A549 (cell line): ENCODE data around the gene TMEM232. TPM values are rescaled to one million over a fixed set of nuclear protein-coding genes. Genes with fewer than 3 reads are reported as not detected.

Experiments used
- ATAC-seq, 2 experiments: fragments of 200-7000 bp in 1 of 2; fragments of >200 bp in 1 of 2; cut with Nextera tagmentation in 1 of 2; cut with Tn5 transposase in 1 of 2; 3 replicates each; pipeline versions ENCODE4 v1.8.0 to v1.9.1; 2018 to 2020; ENCODE audit warnings: mild to moderate bottlenecking in 1 of 2, moderate library complexity in 1 of 2
- CTCF ChIA-PET: fragments of 300-600 bp; sonication (Branson Sonifier 250); formaldehyde crosslinking; extraction: SDS; loops from one replicate; lab custom pipeline; 2021; ENCODE audit warnings: antibody characterized with exemption, inconsistent platforms; lab: Yijun Ruan, JAX
- POLR2A ChIA-PET: fragments of 350-600 bp; formaldehyde crosslinking; extraction: SDS; loops from one replicate; lab custom pipeline; 2021; ENCODE audit warnings: antibody characterized with exemption, inconsistent platforms; lab: Yijun Ruan, JAX
- DNase-seq, 2 experiments: peaks; one replicate each; pipeline versions ENCODE4 v3.0.0 to v3.0.0-alpha.2; 2011 to 2016; ENCODE audit warnings: low read depth in 1 of 2, low spot score in 1 of 2
- FAIRE-seq: peaks from 2 replicates; lab custom pipeline; 2011; peaks lifted over from hg19 to GRCh38; lab: Jason Lieb, UNC
- H3K27ac ChIP-seq, 2 experiments: fragments of >200 bp; sonication (Bioruptor Twin); formaldehyde crosslinking; 3 replicates each; pipeline ENCODE4 v1.5.1; 2016 to 2017
- H3K4me1 ChIP-seq: fragments of >200 bp; sonication (Bioruptor Twin); formaldehyde crosslinking; 3 replicates; pipeline ENCODE4 v1.6.1; 2016
- H3K4me2 ChIP-seq: fragments of >200 bp; sonication (Bioruptor Twin); formaldehyde crosslinking; 3 replicates; pipeline ENCODE4 v1.6.1; 2016
- H3K4me3 ChIP-seq: fragments of >200 bp; sonication (Bioruptor Twin); formaldehyde crosslinking; 3 replicates; pipeline ENCODE4 v1.5.1; 2016
- H3K9me3 ChIP-seq: fragments of >200 bp; sonication (Bioruptor Twin); formaldehyde crosslinking; 3 replicates; pipeline ENCODE4 v1.6.1; 2016
- BCL3 ChIP-seq: fragments of >200 bp; sonication (Bioruptor Twin); formaldehyde crosslinking; IDR thresholded peaks from 3 replicates; pipeline ENCODE4 v1.6.1; 2016
- BHLHE40 ChIP-seq: IDR thresholded peaks from 2 replicates; pipeline ENCODE4 v1.6.1; 2012; ENCODE audit warnings: low read depth, low read length, inconsistent platforms
- CEBPB ChIP-seq, 2 experiments: fragments of >200 bp in 1 of 2; sonication (Bioruptor Twin) in 1 of 2; formaldehyde crosslinking in 1 of 2; IDR thresholded peaks; 2 replicates each; pipeline ENCODE4 v1.6.1; 2012 to 2016
- CTCF ChIP-seq: fragments of >200 bp; sonication (Bioruptor Twin); formaldehyde crosslinking; IDR thresholded peaks from 3 replicates; pipeline ENCODE4 v1.5.1; 2016
- E2F6 ChIP-seq: IDR thresholded peaks from 2 replicates; pipeline ENCODE4 v1.6.1; 2012; ENCODE audit warnings: low read depth, borderline replicate concordance
- EP300 ChIP-seq, 2 experiments: fragments of >200 bp; sonication (Bioruptor Twin); formaldehyde crosslinking; IDR thresholded peaks; 2 replicates in 1 of 2; 3 replicates in 1 of 2; pipeline ENCODE4 v1.6.1; 2016 to 2017
- ESRRA ChIP-seq: fragments of 150-350 bp; IDR thresholded peaks from 2 replicates; pipeline ENCODE4 v1.6.1; 2014; ENCODE audit warnings: mild to moderate bottlenecking, low read length, borderline replicate concordance
- FOSB ChIP-seq: fragments of 250-450 bp; sonication (Bioruptor Pico); IDR thresholded peaks from 2 replicates; pipeline ENCODE4 v1.5.0; 2020; ENCODE audit warnings: mild to moderate bottlenecking, moderate library complexity
- FOSL2 ChIP-seq, 2 experiments: fragments of 450-650 bp in 1 of 2; fragments of >200 bp in 1 of 2; sonication (Bioruptor Twin) in 1 of 2; formaldehyde crosslinking; IDR thresholded peaks; 2 replicates each; pipeline versions ENCODE4 v1.5.0 to v1.6.1; 2016 to 2020; ENCODE audit warnings: mild to moderate bottlenecking in 1 of 2, moderate library complexity in 1 of 2
- FOXS1 ChIP-seq: fragments of 250-450 bp; sonication (Bioruptor Pico); IDR thresholded peaks from 2 replicates; pipeline ENCODE4 v1.5.0; 2020; ENCODE audit warnings: mild to moderate bottlenecking, moderate library complexity
- HES2 ChIP-seq: fragments of >200 bp; sonication (Bioruptor Twin); formaldehyde crosslinking; IDR thresholded peaks from 2 replicates; pipeline ENCODE4 v1.6.1; 2016
- HEYL ChIP-seq: fragments of 250-450 bp; sonication (Bioruptor Pico); IDR thresholded peaks from 2 replicates; pipeline ENCODE4 v1.8.0; 2021; ENCODE audit warnings: mild to moderate bottlenecking, moderate library complexity
- HOXB13 ChIP-seq: fragments of 250-450 bp; sonication (Bioruptor Pico); IDR thresholded peaks from 2 replicates; pipeline ENCODE4 v1.5.0; 2020; ENCODE audit warnings: low read depth, mild to moderate bottlenecking, moderate library complexity
- JUN ChIP-seq, 2 experiments: fragments of >200 bp; sonication (Bioruptor Twin); formaldehyde crosslinking; IDR thresholded peaks; 2 replicates in 1 of 2; 3 replicates in 1 of 2; pipeline ENCODE4 v1.6.1; 2016 to 2017
- JUNB ChIP-seq: fragments of >200 bp; sonication (Bioruptor Twin); formaldehyde crosslinking; IDR thresholded peaks from 2 replicates; pipeline ENCODE4 v1.6.1; 2016
- MAFK ChIP-seq: fragments of 450-650 bp; IDR thresholded peaks from 2 replicates; pipeline ENCODE4 v1.6.1; 2014; ENCODE audit not compliant: partially characterized antibody
- MAX ChIP-seq: IDR thresholded peaks from 2 replicates; pipeline ENCODE4 v1.6.1; 2012
- MYC ChIP-seq: IDR thresholded peaks from 2 replicates; pipeline ENCODE4 v1.6.1; 2012; ENCODE audit warnings: mild to moderate bottlenecking, inconsistent platforms, low read length, improper control_type of control experiment, borderline replicate concordance
- NFE2L2 ChIP-seq: fragments of 150-350 bp; conservative IDR thresholded peaks from 2 replicates; pipeline ENCODE4 v1.6.1; 2014; ENCODE audit warnings: low read length
- PHF8 ChIP-seq: fragments of 200-600 bp; sonication (generic); IDR thresholded peaks from 2 replicates; pipeline ENCODE4 v1.6.1; 2016; ENCODE audit warnings: low read depth, mild to moderate bottlenecking, antibody characterized with exemption, moderate library complexity, borderline replicate concordance
- POLR2A ChIP-seq: IDR thresholded peaks from 2 replicates; pipeline ENCODE4 v1.6.1; 2012; ENCODE audit warnings: mild to moderate bottlenecking, low read length
- REST ChIP-seq: fragments of 200-600 bp; sonication (generic); IDR thresholded peaks from 2 replicates; pipeline ENCODE4 v1.6.1; 2016; ENCODE audit warnings: antibody characterized with exemption, mild to moderate bottlenecking, moderate library complexity
- RFX5 ChIP-seq: fragments of 450-650 bp; IDR thresholded peaks from 2 replicates; pipeline ENCODE4 v1.7.1; 2014; ENCODE audit warnings: antibody characterized with exemption, mild to moderate bottlenecking, moderate library complexity
- SMC3 ChIP-seq: fragments of >200 bp; sonication (Bioruptor Twin); formaldehyde crosslinking; IDR thresholded peaks from 3 replicates; pipeline ENCODE4 v1.6.1; 2018; ENCODE audit warnings: inconsistent platforms
- SREBF2 ChIP-seq: fragments of 450-650 bp; IDR thresholded peaks from 2 replicates; pipeline ENCODE4 v1.6.1; 2014; ENCODE audit warnings: mild to moderate bottlenecking, moderate library complexity
- TP53 ChIP-seq: fragments of 250-450 bp; sonication (Bioruptor Pico); IDR thresholded peaks from 2 replicates; pipeline ENCODE4 v1.5.0; 2021; ENCODE audit warnings: mild to moderate bottlenecking, moderate library complexity
- ZFP36 ChIP-seq: fragments of 450-650 bp; IDR thresholded peaks from 2 replicates; pipeline ENCODE4 v1.6.1; 2014; ENCODE audit warnings: borderline replicate concordance; ENCODE audit not compliant: partially characterized antibody
- ZNF302 ChIP-seq: fragments of 250-450 bp; sonication (Bioruptor Pico); IDR thresholded peaks from 2 replicates; pipeline ENCODE4 v1.9.0; 2021; ENCODE audit warnings: inconsistent platforms, mild to moderate bottlenecking, moderate library complexity
- WGBS: methylation state at CpG from one replicate; pipeline ENCODE4 v1.1.6; 2017; ENCODE audit errors: missing lambda C conversion rate; 5-methylcytosine and 5-hydroxymethylcytosine counted together
- polyA plus RNA-seq, 4 experiments: library from polyadenylated mRNA; depleted of rRNA in 3 of 4; stranded (reverse); fragments of >200 nt; fragmentation: RNase III in 1 of 4; extraction: RNeasy Plus Mini Kit Qiagen cat#74134 plus additional on column Dnase treatment in 1 of 4; gene quantifications; 2 replicates in 3 of 4; 3 replicates in 1 of 4; pipeline ENCODE4 v1.2.3, GENCODE V29; 2011 to 2017

Gene TMEM232
- polyA plus RNA-seq, 2 of the 4 experiments (the other 2 are of a cell fraction): 0.12 to 0.39 TPM

- no peak for TF ChIP-seq BCL3
- TF ChIP-seq ESRRA: no peak
- TF ChIP-seq FOXS1 (CRISPR knock-in tag): no peak
- TF ChIP-seq SMC3: no peak
Observed at GRCh38 chr5:110439296-110439695, 287.2 kb downstream of the TMEM232 start (continued).

GRCh38 chr5:110435207-110435606 is 291.3 kb downstream of the TMEM232 start:
- 2% methylated on average over 2 of the region's 2 CpGs for WGBS

GRCh38 chr5:110431603-110432002 is 294.9 kb downstream of the TMEM232 start:
- FAIRE-seq: no peak
- H3K4me2 ChIP-seq: no peak overlapping the region
- H3K4me3 ChIP-seq: no peak overlapping the region
- no peaks in the 10 kb centered on the region for H3K4me1 ChIP-seq
- ChIA-PET CTCF (no interaction called here), POLR2A (no interaction called here)
- no peak overlapping the region for H3K27ac ChIP-seq
- DNase-seq: no peak
- no peak for ATAC-seq
- no peaks in the 10 kb centered on the region for H3K9me3 ChIP-seq
- TF ChIP-seq CTCF: no peak
- TF ChIP-seq MYC: no peak
- TF ChIP-seq SREBF2: no peak
- TF ChIP-seq BHLHE40: no peak
- no peak for TF ChIP-seq HOXB13 (CRISPR knock-in tag)
- TF ChIP-seq ZNF302 (CRISPR knock-in tag): no peak
- no peak for TF ChIP-seq POLR2A
- TF ChIP-seq NFE2L2: no peak
- TF ChIP-seq FOSL2 (IDR thresholded peaks at IDR 0.05): no peak
- TF ChIP-seq FOSL2 (CRISPR knock-in tag; IDR thresholded peaks at IDR 0.05): no peak
- TF ChIP-seq MAFK: no peak
- no peak for TF ChIP-seq JUNB
- no peak for TF ChIP-seq EP300 (IDR thresholded peaks at IDR 0.05)
- no peak for TF ChIP-seq E2F6
- TF ChIP-seq TP53: no peak
- no peak for TF ChIP-seq SMC3
- no peak for TF ChIP-seq HEYL (CRISPR knock-in tag)
- no peak for TF ChIP-seq RFX5

More at GRCh38 chr5:110435207-110435606, 291.3 kb downstream of the TMEM232 start:
- Histone ChIP-seq H3K4me3 (no peak overlapping the region), H3K9me3 (no peaks in the 10 kb centered on the region), H3K27ac (no peak overlapping the region), H3K4me1 (no peaks in the 10 kb centered on the region), H3K4me2 (no peak overlapping the region)
- FAIRE-seq: no peak
- no peak for DNase-seq
- ChIA-PET POLR2A (no interaction called here), CTCF (no interaction called here)
- no peak for TF ChIP-seq JUN (IDR thresholded peaks at IDR 0.05)
- no peak for TF ChIP-seq CEBPB (IDR thresholded peaks at IDR 0.05)
- no peak for TF ChIP-seq FOSB (CRISPR knock-in tag)
- no peak for TF ChIP-seq PHF8
- TF ChIP-seq ZNF302 (CRISPR knock-in tag): no peak
- no peak for TF ChIP-seq ZFP36
- TF ChIP-seq ESRRA: no peak
- no peak for TF ChIP-seq HES2
- TF ChIP-seq REST: no peak
- TF ChIP-seq MAX: no peak
- TF ChIP-seq POLR2A: no peak
- ATAC-seq: no peak
